H1 (cell line): ENCODE results near the gene OR9I1. TPM values are rescaled to one million over a fixed set of nuclear protein-coding genes. Genes with fewer than 3 reads are reported as not detected.

Experiments
- CTCF ChIA-PET: fragments of 300-600 bp; sonication (Branson Sonifier 250); formaldehyde crosslinking; loops from one replicate; lab custom pipeline; 2021; ENCODE audit not compliant: partially characterized antibody; lab: Charles Lee
- POLR2A ChIA-PET: fragments of 300-600 bp; sonication (Branson Sonifier 250); formaldehyde crosslinking; loops from one replicate; lab custom pipeline; 2021; ENCODE audit warnings: inconsistent platforms; ENCODE audit not compliant: partially characterized antibody; lab: Charles Lee
- DNase-seq, 2 experiments: peaks; one replicate each; pipeline versions ENCODE4 v3.0.0 to v3.0.0-alpha.2; 2010 to 2022; ENCODE audit warnings: low spot score in 2 of 2, low read depth in 1 of 2, mixed read lengths in 1 of 2
- FAIRE-seq: peaks from 2 replicates; lab custom pipeline; 2011; peaks lifted over from hg19 to GRCh38; lab: Jason Lieb, UNC
- H2AFZ ChIP-seq: 2 replicates; pipeline ENCODE4 v1.8.1; 2012; ENCODE audit warnings: low read length, inconsistent platforms
- H2AK5ac ChIP-seq: 2 replicates; pipeline ENCODE4 v1.6.1; 2013; ENCODE audit warnings: low read depth, low read length
- H2BK120ac ChIP-seq: replicated peaks from 2 replicates; pipeline ENCODE3; 2013; ENCODE audit warnings: low read depth, low read length, inconsistent platforms
- H2BK12ac ChIP-seq: 2 replicates; pipeline ENCODE4 v1.6.1; 2013; ENCODE audit warnings: low read depth, low read length
- H2BK15ac ChIP-seq: 2 replicates; pipeline ENCODE4 v1.6.1; 2013; ENCODE audit warnings: low read length
- H2BK20ac ChIP-seq: 2 replicates; pipeline ENCODE4 v1.6.1; 2013; ENCODE audit warnings: low read length
- H2BK5ac ChIP-seq: 2 replicates; pipeline ENCODE4 v1.6.1; 2013; ENCODE audit warnings: low read depth, low read length
- H3K14ac ChIP-seq: 2 replicates; pipeline ENCODE4 v1.6.1; 2013; ENCODE audit warnings: inconsistent platforms; ENCODE audit not compliant: insufficient read length
- H3K18ac ChIP-seq: 2 replicates; pipeline ENCODE4 v1.6.1; 2013; ENCODE audit warnings: low read length; ENCODE audit errors: extremely low read depth
- H3K23ac ChIP-seq: 2 replicates; pipeline ENCODE4 v1.6.1; 2013; ENCODE audit warnings: inconsistent platforms; ENCODE audit not compliant: insufficient read length
- H3K23me2 ChIP-seq: 2 replicates; pipeline ENCODE4 v1.6.1; 2013; ENCODE audit warnings: low read depth, low read length
- H3K27ac ChIP-seq: 2 replicates; pipeline ENCODE4 v1.6.1; 2011; ENCODE audit warnings: low read depth, low read length, inconsistent platforms
- H3K27me3 ChIP-seq, 4 experiments: replicated peaks in 1 of 4; 1 replicate in 1 of 4; 2 replicates in 3 of 4; pipeline versions ENCODE4 v1.6.1 to v1.8.1; 2011 to 2013; ENCODE audit warnings: low read length in 3 of 4, mild to moderate bottlenecking in 3 of 4, inconsistent platforms in 2 of 4, mixed read lengths in 2 of 4, moderate library complexity in 1 of 4; ENCODE audit not compliant: control insufficient read depth in 3 of 4, insufficient read depth in 3 of 4; ENCODE audit errors: extremely low read depth in 1 of 4
- H3K36me3 ChIP-seq, 4 experiments: 2 replicates each; pipeline versions ENCODE4 v1.6.1 to v1.8.1; 2011 to 2013; ENCODE audit warnings: mild to moderate bottlenecking in 4 of 4, low read length in 3 of 4, moderate library complexity in 2 of 4, control low read depth in 1 of 4, inconsistent platforms in 1 of 4; ENCODE audit not compliant: insufficient read depth in 4 of 4, control insufficient read depth in 2 of 4
- H3K4ac ChIP-seq: replicated peaks from 2 replicates; pipeline ENCODE3; 2013; ENCODE audit warnings: low read length, low read depth, mixed read lengths, inconsistent platforms; ENCODE audit not compliant: insufficient read length
- H3K4me1 ChIP-seq, 4 experiments: replicated peaks in 1 of 4; 1 replicate in 1 of 4; 2 replicates in 3 of 4; pipeline versions ENCODE4 v1.6.1 to v1.8.1; 2011 to 2013; ENCODE audit warnings: low read length in 3 of 4, inconsistent platforms in 2 of 4, mixed read lengths in 1 of 4; ENCODE audit not compliant: insufficient read depth in 4 of 4, control insufficient read depth in 3 of 4
- H3K4me2 ChIP-seq, 2 experiments: 2 replicates each; pipeline versions ENCODE4 v1.6.1 to v1.8.1; 2011 to 2013; ENCODE audit warnings: low read depth in 2 of 2, low read length in 2 of 2, control low read depth in 1 of 2, inconsistent platforms in 1 of 2, mild to moderate bottlenecking in 1 of 2; ENCODE audit not compliant: insufficient read depth in 1 of 2
- H3K4me3 ChIP-seq, 4 experiments: fragments of 200-600, 300-600 bp in 1 of 4; sonication (generic), shearing (Covaris generic), sonication (Bioruptor Twin) in 1 of 4; 2 replicates each; pipeline versions ENCODE4 v1.5.1 to v1.8.1; 2011 to 2016; ENCODE audit warnings: low read length in 4 of 4, low read depth in 3 of 4, control low read depth in 2 of 4, inconsistent platforms in 2 of 4, mild to moderate bottlenecking in 2 of 4, mixed read lengths in 1 of 4, moderate library complexity in 1 of 4; ENCODE audit not compliant: insufficient read depth in 2 of 4; ENCODE audit errors: extremely low read depth in 1 of 4
- H3K56ac ChIP-seq: replicated peaks from 2 replicates; pipeline ENCODE3; 2013; ENCODE audit warnings: low read depth, mild to moderate bottlenecking, mixed read lengths, low read length, inconsistent platforms; ENCODE audit not compliant: insufficient read length
- H3K79me1 ChIP-seq: 2 replicates; pipeline ENCODE4 v1.6.1; 2013; ENCODE audit warnings: low read depth, low read length, control low read depth
- H3K79me2 ChIP-seq, 2 experiments: 2 replicates each; pipeline versions ENCODE4 v1.6.1 to v1.8.1; 2012 to 2013; ENCODE audit warnings: low read length in 2 of 2, mild to moderate bottlenecking in 2 of 2, inconsistent platforms in 1 of 2; ENCODE audit not compliant: insufficient read depth in 2 of 2, control insufficient read depth in 1 of 2
- H3K9ac ChIP-seq, 4 experiments: replicated peaks in 1 of 4; 1 replicate in 1 of 4; 2 replicates in 3 of 4; pipeline versions ENCODE4 v1.6.1 to v1.8.1; 2011 to 2013; ENCODE audit warnings: low read depth in 3 of 4, low read length in 3 of 4, control low read depth in 2 of 4, mild to moderate bottlenecking in 2 of 4, moderate library complexity in 2 of 4, inconsistent platforms in 1 of 4; ENCODE audit errors: extremely low read depth in 1 of 4
- H3K9me3 ChIP-seq, 2 experiments: 2 replicates each; pipeline versions ENCODE4 v1.6.1 to v1.8.1; 2012 to 2013; ENCODE audit warnings: mild to moderate bottlenecking in 2 of 2, moderate library complexity in 2 of 2, control low read depth in 1 of 2, inconsistent platforms in 1 of 2, low read depth in 1 of 2, low read length in 1 of 2, mixed read lengths in 1 of 2; ENCODE audit not compliant: insufficient read depth in 2 of 2
- H4K20me1 ChIP-seq, 2 experiments: replicated peaks in 1 of 2; 2 replicates each; pipeline versions ENCODE3 to v1.8.1; 2011 to 2013; ENCODE audit warnings: inconsistent platforms in 2 of 2, low read length in 2 of 2, mild to moderate bottlenecking in 1 of 2; ENCODE audit not compliant: insufficient read depth in 2 of 2, control insufficient read depth in 1 of 2
- H4K5ac ChIP-seq: 2 replicates; pipeline ENCODE4 v1.6.1; 2013; ENCODE audit warnings: low read length, low read depth, mixed read lengths, inconsistent platforms; ENCODE audit not compliant: insufficient read length
- H4K8ac ChIP-seq: 2 replicates; pipeline ENCODE4 v1.8.0; 2013; ENCODE audit warnings: mild to moderate bottlenecking, moderate library complexity, low read length, inconsistent platforms; ENCODE audit not compliant: insufficient read depth; ENCODE audit errors: extremely low read depth
- H4K91ac ChIP-seq: replicated peaks from 2 replicates; pipeline ENCODE3; 2013; ENCODE audit warnings: low read length, mixed read lengths, inconsistent platforms; ENCODE audit not compliant: insufficient read length
- ASH2L ChIP-seq: fragments of 200-600, 300-600 bp; sonication (generic); IDR thresholded peaks from one replicate; pipeline ENCODE4 v1.7.1; 2017; ENCODE audit warnings: low read length
- CTBP2 ChIP-seq: IDR thresholded peaks from 2 replicates; pipeline ENCODE4 v1.7.0; 2011; ENCODE audit warnings: borderline replicate concordance, mild to moderate bottlenecking, moderate library complexity, mixed read lengths, low read length; ENCODE audit not compliant: insufficient read depth, insufficient read length
- RAD21 ChIP-seq, 2 experiments: IDR thresholded peaks in 1 of 2; conservative IDR thresholded peaks in 1 of 2; 2 replicates each; pipeline ENCODE4 v1.6.1; 2011; ENCODE audit warnings: low read depth in 2 of 2, low read length in 2 of 2, improper control_type of control experiment in 1 of 2, inconsistent platforms in 1 of 2, mild to moderate bottlenecking in 1 of 2, moderate library complexity in 1 of 2
- SP1 ChIP-seq: IDR thresholded peaks from 2 replicates; pipeline ENCODE4 v1.6.1; 2011; ENCODE audit warnings: low read depth, low read length
- WGBS, 2 experiments: shearing (Covaris generic) in 1 of 2; methylation state at CpG; one replicate each; pipeline versions ENCODE4 v1.1.6 to v1.1.7; 2013 to 2015; ENCODE audit warnings: low lambda C conversion rate in 2 of 2, mixed read lengths in 2 of 2, inconsistent platforms in 1 of 2, low coverage in 1 of 2, missing lambda C conversion rate in 1 of 2; ENCODE audit not compliant: insufficient replicate concordance in 2 of 2, insufficient coverage in 1 of 2, insufficient read length in 1 of 2; ENCODE audit errors: extremely low coverage in 1 of 2, missing lambda C conversion rate in 1 of 2; 5-methylcytosine and 5-hydroxymethylcytosine counted together
- polyA plus RNA-seq, 7 experiments: library from polyadenylated mRNA; depleted of rRNA in 3 of 7; stranded (reverse) in 5 of 7; unstranded in 2 of 7; fragments of >200 nt in 5 of 7; fragments of 200-250 nt in 2 of 7; gene quantifications; 1 replicate in 5 of 7; 2 replicates in 1 of 7; 4 replicates in 1 of 7; pipeline versions ENCODE4 v1.2.1 to v1.2.3, GENCODE V29; 2011 to 2013; ENCODE audit warnings: missing spikeins in 2 of 7, mixed read lengths in 2 of 7
- total RNA-seq: library from RNA; stranded (reverse); fragmentation: NEBNext Ultra II Directional; extraction: Animal tissue kit (Norgen Biotek cat#: 25700); gene quantifications from 2 replicates; pipeline ENCODE4 v1.2.1, GENCODE V29; 2021
- TF ChIP-seq, protein P1 (sequence below): IDR thresholded peaks from 2 replicates; pipeline ENCODE4 v1.6.1; 2012; ENCODE audit warnings: inconsistent platforms
- TF ChIP-seq, protein P2 (sequence below), 3 experiments: IDR thresholded peaks; 1 replicate in 2 of 3; 2 replicates in 1 of 3; pipeline versions ENCODE4 v1.5.1 to v1.6.1; 2011; ENCODE audit warnings: low read length in 3 of 3, mild to moderate bottlenecking in 3 of 3, inconsistent platforms in 2 of 3, low read depth in 1 of 3, moderate library complexity in 1 of 3; ENCODE audit not compliant: insufficient read depth in 1 of 3; ENCODE audit errors: control extremely low read depth in 1 of 3

Gene OR9I1
- total and polyA plus RNA-seq, 2 of the 8 experiments (the other 6 are each of a cell fraction or from before 2014, with no cell fraction given) = not detected

DNA sequence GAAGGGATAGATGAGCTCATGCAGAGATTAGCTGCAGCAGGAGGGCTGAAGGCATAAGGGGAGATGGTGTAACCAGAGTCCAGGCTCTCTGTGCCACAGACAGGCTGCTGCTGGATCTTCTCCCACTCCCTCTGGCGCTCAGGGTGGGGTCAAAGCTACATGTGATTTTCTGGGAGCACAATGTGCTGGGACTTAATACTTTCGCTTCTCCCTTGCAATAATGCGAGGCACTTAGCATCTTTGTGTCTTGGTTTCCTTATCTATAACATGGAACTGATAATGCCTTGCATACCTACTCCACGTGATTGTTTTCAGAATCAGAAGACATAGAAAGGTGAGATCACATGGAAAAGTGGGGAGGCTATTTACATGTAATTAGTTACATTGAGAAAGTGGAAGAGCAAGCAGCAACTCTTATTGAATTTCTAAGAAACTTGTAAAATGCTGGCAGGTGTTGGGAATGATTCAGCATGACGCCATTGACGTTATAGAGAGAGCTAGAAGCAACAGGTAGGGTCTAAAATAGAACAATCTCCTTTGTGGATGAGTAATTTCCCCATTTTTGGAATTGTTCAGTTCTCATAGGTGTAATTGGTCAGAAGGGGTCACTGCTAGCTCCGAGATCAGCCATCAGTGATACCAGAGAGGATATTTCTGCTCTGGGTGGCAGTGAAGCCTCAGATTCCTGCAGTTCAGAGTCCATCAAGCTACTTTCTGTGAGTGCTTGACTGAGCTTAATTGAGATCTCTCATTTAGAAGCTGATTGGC is 8.2 kb upstream of the OR9I1 start:
- Histone ChIP-seq H3K56ac (no peak overlapping the region), H2BK12ac (no peak overlapping the region), H4K20me1 (no peaks in the 10 kb centered on the region), H2BK15ac (no peak overlapping the region), H3K79me2 (no peaks in the 10 kb centered on the region), H4K5ac (no peak overlapping the region), H2BK5ac (no peak overlapping the region), H3K27ac (no peak overlapping the region), H4K91ac (no peak overlapping the region), H3K4ac (no peak overlapping the region), H2BK20ac (no peak overlapping the region), H3K4me1 (no peaks in the 10 kb centered on the region), H2BK120ac (no peak overlapping the region), H3K9me3 (peaks cover 0 to 4% of the 10 kb centered on the region in 2 experiments; a peak in 1 of 4 replicates), H3K79me1 (no peaks in the 10 kb centered on the region), H3K23ac (no peak overlapping the region), H3K4me2 (no peak overlapping the region), H3K14ac (no peak overlapping the region), H3K18ac (no peak overlapping the region), H3K36me3 (no peaks in the 10 kb centered on the region), H2AFZ (peak overlapping the region; percentile 46; the same call in 1 of the 2 replicates), H2AK5ac (no peak overlapping the region), H3K4me3 (no peak overlapping the region), H3K9ac (no peak overlapping the region), H4K8ac (no peak overlapping the region), H3K23me2 (no peaks in the 10 kb centered on the region), H3K27me3 (no peaks in the 10 kb centered on the region)
- FAIRE-seq = no peak
- POLR2A ChIA-PET = no interaction called here
- WGBS, 2 experiments = 83% methylated on average over 7 of the region's 7 CpGs; no CpG with 5 or more reads in 1 of the 2 experiments
- no peak for DNase-seq
- TF ChIP-seq, protein P1, sequence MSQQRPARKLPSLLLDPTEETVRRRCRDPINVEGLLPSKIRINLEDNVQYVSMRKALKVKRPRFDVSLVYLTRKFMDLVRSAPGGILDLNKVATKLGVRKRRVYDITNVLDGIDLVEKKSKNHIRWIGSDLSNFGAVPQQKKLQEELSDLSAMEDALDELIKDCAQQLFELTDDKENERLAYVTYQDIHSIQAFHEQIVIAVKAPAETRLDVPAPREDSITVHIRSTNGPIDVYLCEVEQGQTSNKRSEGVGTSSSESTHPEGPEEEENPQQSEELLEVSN = no peak
- TF ChIP-seq, protein P2, sequence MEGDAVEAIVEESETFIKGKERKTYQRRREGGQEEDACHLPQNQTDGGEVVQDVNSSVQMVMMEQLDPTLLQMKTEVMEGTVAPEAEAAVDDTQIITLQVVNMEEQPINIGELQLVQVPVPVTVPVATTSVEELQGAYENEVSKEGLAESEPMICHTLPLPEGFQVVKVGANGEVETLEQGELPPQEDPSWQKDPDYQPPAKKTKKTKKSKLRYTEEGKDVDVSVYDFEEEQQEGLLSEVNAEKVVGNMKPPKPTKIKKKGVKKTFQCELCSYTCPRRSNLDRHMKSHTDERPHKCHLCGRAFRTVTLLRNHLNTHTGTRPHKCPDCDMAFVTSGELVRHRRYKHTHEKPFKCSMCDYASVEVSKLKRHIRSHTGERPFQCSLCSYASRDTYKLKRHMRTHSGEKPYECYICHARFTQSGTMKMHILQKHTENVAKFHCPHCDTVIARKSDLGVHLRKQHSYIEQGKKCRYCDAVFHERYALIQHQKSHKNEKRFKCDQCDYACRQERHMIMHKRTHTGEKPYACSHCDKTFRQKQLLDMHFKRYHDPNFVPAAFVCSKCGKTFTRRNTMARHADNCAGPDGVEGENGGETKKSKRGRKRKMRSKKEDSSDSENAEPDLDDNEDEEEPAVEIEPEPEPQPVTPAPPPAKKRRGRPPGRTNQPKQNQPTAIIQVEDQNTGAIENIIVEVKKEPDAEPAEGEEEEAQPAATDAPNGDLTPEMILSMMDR (IDR thresholded peaks at IDR 0.05; ENCODE audit: control extremely low read depth in 1 of 3, insufficient read depth in 1 of 3, low read depth in 1 of 3, low read length in 3 of 3) = peak in 1 of 3 experiments; percentile 25; a peak in 1 of 4 replicates
- no peak for TF ChIP-seq ASH2L
- TF ChIP-seq RAD21 (IDR thresholded peaks at IDR 0.05 in 1 of 2, conservative IDR thresholded peaks at IDR 0.05 in 1 of 2; ENCODE audit: low read depth in 2 of 2, low read length in 2 of 2) = peak; percentile 30 to 36; a peak in 3 of 4 replicates
- TF ChIP-seq CTBP2 = no peak
- no peak for TF ChIP-seq SP1
- CTCF ChIA-PET = interaction anchor here (1.0 to 1.5 kb wide), 3 partner anchors 18 to 379 kb away, joined by 3 to 5 read pairs (median 3); no protein-coding TSS in a partner anchor
